Spleen (tissue), 7 donors: ENCODE measurements around the gene MOG.

ENCODE experiments used
- CTCF ChIP-seq, 11 experiments: fragments of 200-600 bp in 7 of 11; fragments of 450-650 bp in 4 of 11; sonication (generic) in 4 of 11; IDR thresholded peaks in 8 of 11; conservative IDR thresholded peaks in 3 of 11; 1 replicate in 7 of 11; 2 replicates in 4 of 11; pipeline versions ENCODE4 v1.4.0 to v1.8.0; 2016 to 2021; ENCODE audit warnings: antibody characterized with exemption in 11 of 11, inconsistent platforms in 4 of 11, mild to moderate bottlenecking in 1 of 11
- POLR2AphosphoS5 ChIP-seq, 3 donors: sonication (generic); formaldehyde crosslinking; IDR thresholded peaks; one replicate each; pipeline ENCODE4 v1.5.1; 2017; ENCODE audit warnings: antibody characterized with exemption in 3 of 3
- donor health status: DM: no; HTN: no; CAD: no; lungs with moderate emphysema.
- donor health status: DM: no; HTN: no; CAD: no.
- donor health status: DM: no; HTN: no; CAD: no.

- TF ChIP-seq CTCF (IDR thresholded peaks at IDR 0.05 in 8 of 11, conservative IDR thresholded peaks at IDR 0.05 in 3 of 11) (no peak), POLR2AphosphoS5 (IDR thresholded peaks at IDR 0.05) (no peak)
Observed at GRCh38 chr6:29694637-29695036, 37.7 kb downstream of the MOG start.
